ENCODE results near the gene CA9. TPM values are rescaled to one million over a fixed set of nuclear protein-coding genes. Genes with fewer than 3 reads are reported as not detected.

Gene CA9
- polyA plus RNA-seq, 4 donors = 0.09 to 172 (median 4.4) TPM

- H3K36me3 ChIP-seq (ENCODE audit: control insufficient read depth in 3 of 3, insufficient read depth in 2 of 3, low read depth in 1 of 3, low read length in 3 of 3) = peaks cover 0 to 40% (median 0%) of the 10 kb centered on the region in 3 donors
- 81 to 89% (median 86%) methylated on average over 10 of the region's 10 CpGs for WGBS, 3 donors
- FAIRE-seq (no peak), DNase-seq (no peak)
- H3K9me3 ChIP-seq (ENCODE audit: control insufficient read depth in 2 of 2, insufficient read depth in 1 of 2, low read depth in 1 of 2, low read length in 1 of 2) = no peaks in the 10 kb centered on the region
- no peak overlapping the region for H3K27ac ChIP-seq (ENCODE audit: low read depth in 1 of 3, low read length in 2 of 3)
- H3K4me3 ChIP-seq (ENCODE audit: low read depth in 1 of 3, low read length in 3 of 3) = no peak overlapping the region
- H3K27me3 ChIP-seq (ENCODE audit: control insufficient read depth in 3 of 3, insufficient read depth in 3 of 3, low read length in 3 of 3) = no peaks in the 10 kb centered on the region
- H3K4me1 ChIP-seq (ENCODE audit: control insufficient read depth in 3 of 3, insufficient read depth in 2 of 3, low read depth in 1 of 3, low read length in 2 of 3) = no peaks in the 10 kb centered on the region
These were observed 9.0 kb downstream of the CA9 start for GRCh38 chr9:35682520-35683315.

DNA sequence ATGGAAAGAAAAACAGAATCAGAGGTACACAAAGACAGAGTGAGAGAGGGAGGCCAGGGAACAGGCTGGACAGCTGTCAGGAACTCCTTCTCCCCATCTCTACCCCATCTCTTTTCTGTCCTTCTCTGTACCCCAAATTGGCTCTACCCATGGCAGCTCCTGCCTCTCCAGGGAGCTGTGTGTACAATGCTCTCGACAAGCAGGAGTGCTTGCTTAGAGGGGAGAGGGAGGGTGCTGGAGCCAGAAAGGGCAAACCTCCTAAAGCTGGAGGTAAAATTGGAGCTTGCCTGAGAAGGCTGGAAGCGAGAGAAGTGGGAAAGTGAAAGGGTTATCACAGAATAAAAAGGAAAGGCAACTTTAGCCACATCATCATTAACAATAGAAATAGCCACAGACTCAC, 9.6 kb downstream of the CA9 start:
- H3K9me3 ChIP-seq (ENCODE audit: control insufficient read depth in 2 of 2, insufficient read depth in 1 of 2, low read depth in 1 of 2, low read length in 1 of 2) = no peaks in the 10 kb centered on the region
- 63 to 80% (median 70%) methylated on average over 2 of the region's 2 CpGs for WGBS, 3 donors
- H3K4me3 ChIP-seq (ENCODE audit: low read depth in 1 of 3, low read length in 3 of 3) = no peak overlapping the region
- peaks cover 0 to 3% (median 0%) of the 10 kb centered on the region in 3 donors for H3K4me1 ChIP-seq (ENCODE audit: control insufficient read depth in 3 of 3, insufficient read depth in 2 of 3, low read depth in 1 of 3, low read length in 2 of 3)
- H3K36me3 ChIP-seq (ENCODE audit: control insufficient read depth in 3 of 3, insufficient read depth in 2 of 3, low read depth in 1 of 3, low read length in 3 of 3) = peaks cover 0 to 45% (median 0%) of the 10 kb centered on the region in 3 donors
- no peaks in the 10 kb centered on the region for H3K27me3 ChIP-seq (ENCODE audit: control insufficient read depth in 3 of 3, insufficient read depth in 3 of 3, low read length in 3 of 3)
- FAIRE-seq = no peak
- DNase-seq = no peak
- H3K27ac ChIP-seq (ENCODE audit: low read depth in 1 of 3, low read length in 2 of 3) = no peak overlapping the region

DNA sequence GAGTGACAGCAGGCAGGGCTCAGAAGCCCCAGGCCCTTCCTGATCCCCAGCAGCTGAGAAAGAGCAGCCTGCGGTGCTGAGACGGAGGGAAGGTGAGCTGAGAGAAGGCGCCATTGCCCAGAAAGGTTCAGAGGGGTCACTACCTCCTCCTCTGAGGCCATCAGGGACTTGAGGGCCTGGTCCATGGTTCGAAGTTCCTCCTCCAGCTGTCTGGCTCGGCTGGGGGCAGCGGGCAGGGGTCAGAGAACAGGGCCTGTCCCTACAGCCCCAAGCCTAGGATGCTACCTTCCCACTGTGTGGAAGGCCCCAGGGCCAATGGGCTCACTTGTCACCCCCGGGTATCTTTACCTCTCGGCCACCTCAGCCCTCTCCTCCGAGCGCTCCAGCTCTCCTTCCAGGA, 11.2 kb downstream of the CA9 start:
- WGBS, 3 donors = 88 to 93% (median 92%) methylated on average over 9 to 10 of the region's 10 CpGs
- H3K36me3 ChIP-seq (ENCODE audit: control insufficient read depth in 3 of 3, insufficient read depth in 2 of 3, low read depth in 1 of 3, low read length in 3 of 3) = peaks cover 0 to 45% (median 0%) of the 10 kb centered on the region in 3 donors
- H3K27me3 ChIP-seq (ENCODE audit: control insufficient read depth in 3 of 3, insufficient read depth in 3 of 3, low read length in 3 of 3) = peaks cover 0 to under 1% (median 0%) of the 10 kb centered on the region in 3 donors
- no peaks in the 10 kb centered on the region for H3K9me3 ChIP-seq (ENCODE audit: control insufficient read depth in 2 of 2, insufficient read depth in 1 of 2, low read depth in 1 of 2, low read length in 1 of 2)
- DNase-seq (no peak), FAIRE-seq (no peak)
- no peak overlapping the region for H3K4me3 ChIP-seq (ENCODE audit: low read depth in 1 of 3, low read length in 3 of 3)
- no peak overlapping the region for H3K27ac ChIP-seq (ENCODE audit: low read depth in 1 of 3, low read length in 2 of 3)
- H3K4me1 ChIP-seq (ENCODE audit: control insufficient read depth in 3 of 3, insufficient read depth in 2 of 3, low read depth in 1 of 3, low read length in 2 of 3) = peaks cover 6 to 12% (median 8%) of the 10 kb centered on the region in 3 donors

DNA sequence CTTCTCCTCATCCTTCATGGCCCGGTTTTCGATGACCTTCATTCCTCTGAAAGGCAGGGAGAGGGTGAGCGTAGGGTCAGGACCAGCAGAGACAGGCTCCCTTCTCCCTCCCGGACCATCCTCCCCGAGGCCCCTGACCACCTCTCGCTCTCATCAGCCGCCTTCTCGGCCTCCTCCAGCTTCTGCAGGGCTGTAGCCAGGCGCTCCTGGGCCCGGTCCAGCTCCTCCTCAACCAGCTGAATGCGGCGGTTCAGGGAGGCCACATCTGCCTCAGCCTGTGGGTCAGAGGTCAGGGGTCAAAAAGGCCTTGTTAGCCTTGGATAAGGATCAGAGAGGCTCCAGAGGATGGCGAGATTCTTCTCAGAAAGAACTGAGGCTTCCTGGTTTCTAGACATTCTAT, 11.8 kb downstream of the CA9 start:
- H3K36me3 ChIP-seq (ENCODE audit: control insufficient read depth in 3 of 3, insufficient read depth in 2 of 3, low read depth in 1 of 3, low read length in 3 of 3) = peaks cover 0 to 45% (median 0%) of the 10 kb centered on the region in 3 donors
- no peak overlapping the region for H3K27ac ChIP-seq (ENCODE audit: low read depth in 1 of 3, low read length in 2 of 3)
- H3K27me3 ChIP-seq (ENCODE audit: control insufficient read depth in 3 of 3, insufficient read depth in 3 of 3, low read length in 3 of 3) = peaks cover 0 to 6% (median 0%) of the 10 kb centered on the region in 3 donors
- no peaks in the 10 kb centered on the region for H3K9me3 ChIP-seq (ENCODE audit: control insufficient read depth in 2 of 2, insufficient read depth in 1 of 2, low read depth in 1 of 2, low read length in 1 of 2)
- FAIRE-seq (no peak), DNase-seq (no peak)
- peaks cover 6 to 12% (median 8%) of the 10 kb centered on the region in 3 donors for H3K4me1 ChIP-seq (ENCODE audit: control insufficient read depth in 3 of 3, insufficient read depth in 2 of 3, low read depth in 1 of 3, low read length in 2 of 3)
- H3K4me3 ChIP-seq (ENCODE audit: low read depth in 1 of 3, low read length in 3 of 3) = no peak overlapping the region
- WGBS, 3 donors = 77 to 88% (median 81%) methylated on average over 13 of the region's 13 CpGs

- Histone ChIP-seq H3K4me3 (ENCODE audit: low read depth in 1 of 3, low read length in 3 of 3) (peak overlapping the region in 1 of 3 donors; percentile 81), H3K4me1 (ENCODE audit: control insufficient read depth in 3 of 3, insufficient read depth in 2 of 3, low read depth in 1 of 3, low read length in 2 of 3) (peaks cover 6 to 16% (median 8%) of the 10 kb centered on the region in 3 donors), H3K27me3 (ENCODE audit: control insufficient read depth in 3 of 3, insufficient read depth in 3 of 3, low read length in 3 of 3) (peaks cover 0 to 6% (median 0%) of the 10 kb centered on the region in 3 donors), H3K27ac (ENCODE audit: low read depth in 1 of 3, low read length in 2 of 3) (no peak overlapping the region), H3K36me3 (ENCODE audit: control insufficient read depth in 3 of 3, insufficient read depth in 2 of 3, low read depth in 1 of 3, low read length in 3 of 3) (peaks cover 0 to 45% (median 0%) of the 10 kb centered on the region in 3 donors), H3K9me3 (ENCODE audit: control insufficient read depth in 2 of 2, insufficient read depth in 1 of 2, low read depth in 1 of 2, low read length in 1 of 2) (no peaks in the 10 kb centered on the region)
- DNase-seq = no peak
- WGBS, 3 donors = 76 to 78% (median 77%) methylated on average over 11 of the region's 11 CpGs
- FAIRE-seq = no peak
These were observed 12.8 kb downstream of the CA9 start for GRCh38 chr9:35686222-35687203.

GRCh38 chr9:35687306-35687705, 13.6 kb downstream of the CA9 start:
- no peaks in the 10 kb centered on the region for H3K9me3 ChIP-seq (ENCODE audit: control insufficient read depth in 2 of 2, insufficient read depth in 1 of 2, low read depth in 1 of 2, low read length in 1 of 2)
- peaks cover 6 to 16% (median 8%) of the 10 kb centered on the region in 3 donors for H3K4me1 ChIP-seq (ENCODE audit: control insufficient read depth in 3 of 3, insufficient read depth in 2 of 3, low read depth in 1 of 3, low read length in 2 of 3)
- FAIRE-seq (no peak), DNase-seq (no peak)
- peaks cover 0 to 42% (median 0%) of the 10 kb centered on the region in 3 donors for H3K36me3 ChIP-seq (ENCODE audit: control insufficient read depth in 3 of 3, insufficient read depth in 2 of 3, low read depth in 1 of 3, low read length in 3 of 3)
- H3K27ac ChIP-seq (ENCODE audit: low read depth in 1 of 3, low read length in 2 of 3) = no peak overlapping the region
- peaks cover 0 to 6% (median 0%) of the 10 kb centered on the region in 3 donors for H3K27me3 ChIP-seq (ENCODE audit: control insufficient read depth in 3 of 3, insufficient read depth in 3 of 3, low read length in 3 of 3)
- 74 to 85% (median 83%) methylated on average over 2 of the region's 2 CpGs for WGBS, 3 donors
- H3K4me3 ChIP-seq (ENCODE audit: low read depth in 1 of 3, low read length in 3 of 3) = peak overlapping the region in 1 of 3 donors; percentile 81

DNA sequence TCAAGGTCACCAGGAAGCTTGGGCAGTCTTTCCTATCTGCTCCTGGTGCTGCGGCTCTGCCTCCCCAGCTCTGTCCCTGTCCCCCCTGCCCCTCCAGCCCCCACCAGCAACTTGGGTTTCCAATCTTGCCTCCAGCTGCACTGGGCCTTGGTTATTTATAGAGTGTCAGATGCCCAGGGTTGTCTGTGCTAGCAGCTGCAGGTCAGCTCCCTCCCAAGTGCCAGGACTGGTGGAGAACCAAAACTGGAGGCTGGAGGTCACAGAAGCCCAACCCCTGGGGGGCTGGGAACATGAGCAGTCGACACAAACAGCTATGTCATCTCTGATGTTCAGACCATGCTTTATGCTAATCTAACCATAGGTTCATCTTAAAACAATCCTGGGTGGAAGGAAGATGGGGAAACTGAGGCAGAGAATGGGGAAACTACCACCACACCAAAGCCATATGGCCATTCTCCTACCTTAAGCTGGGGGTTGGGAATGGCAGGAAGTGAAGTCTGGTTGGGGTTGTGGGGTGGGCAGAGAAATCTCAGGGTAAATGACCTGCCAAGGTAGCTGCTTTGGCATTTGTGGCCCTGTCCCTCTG, 14.3 kb downstream of the CA9 start:
- Histone ChIP-seq H3K27me3 (ENCODE audit: control insufficient read depth in 3 of 3, insufficient read depth in 3 of 3, low read length in 3 of 3) (peaks cover 0 to 6% (median 0%) of the 10 kb centered on the region in 3 donors), H3K4me1 (ENCODE audit: control insufficient read depth in 3 of 3, insufficient read depth in 2 of 3, low read depth in 1 of 3, low read length in 2 of 3) (peaks cover 6 to 16% (median 8%) of the 10 kb centered on the region in 3 donors), H3K36me3 (ENCODE audit: control insufficient read depth in 3 of 3, insufficient read depth in 2 of 3, low read depth in 1 of 3, low read length in 3 of 3) (peaks cover 0 to 36% (median 0%) of the 10 kb centered on the region in 3 donors), H3K4me3 (ENCODE audit: low read depth in 1 of 3, low read length in 3 of 3) (peak overlapping the region in 1 of 3 donors; percentile 81), H3K27ac (ENCODE audit: low read depth in 1 of 3, low read length in 2 of 3) (peak overlapping the region in 2 of 3 donors; percentile 15 to 31), H3K9me3 (ENCODE audit: control insufficient read depth in 2 of 2, insufficient read depth in 1 of 2, low read depth in 1 of 2, low read length in 1 of 2) (no peaks in the 10 kb centered on the region)
- DNase-seq = no peak
- 80 to 91% (median 81%) methylated on average over 2 of the region's 2 CpGs for WGBS, 3 donors
- FAIRE-seq = no peak
